Fibroblast of villous mesenchyme (primary cell): Measurements from ENCODE around the gene ABCD3. TPM values are rescaled to one million over a fixed set of nuclear protein-coding genes. Genes with fewer than 3 reads are reported as not detected.
"Not testable (repeated sequence)": the region's sequence is repeated elsewhere in the genome, so short reads cannot be mapped to it uniquely, and the experiment has no call there.

Experiments used
- DNase-seq: peaks from one replicate; pipeline ENCODE4 v3.0.0-alpha.2; 2010; ENCODE audit warnings: low read depth
- H3K4me3 ChIP-seq: 2 replicates; pipeline ENCODE4 v1.5.1; 2011; ENCODE audit warnings: low read depth, mild to moderate bottlenecking, low read length
- CTCF ChIP-seq: IDR thresholded peaks from 2 replicates; pipeline ENCODE4 v1.5.1; 2012; ENCODE audit warnings: low read depth, mild to moderate bottlenecking, low read length; ENCODE audit not compliant: insufficient read depth
- total RNA-seq: library from RNA; depleted of rRNA; stranded (reverse); fragments of >200 nt; gene quantifications from 2 replicates; pipeline ENCODE4 v1.2.3, GENCODE V29; 2012

Gene ABCD3
- total RNA-seq, 1 donor, result 44.0 TPM

GRCh38 chr1:94559921-94560320 is 141.7 kb downstream of the ABCD3 start:
- no peak for TF ChIP-seq CTCF
- no peak for DNase-seq
- no peak overlapping the region for H3K4me3 ChIP-seq

- no peak for DNase-seq
- no peak overlapping the region for H3K4me3 ChIP-seq
- TF ChIP-seq CTCF, result no peak
Measured at GRCh38 chr1:94560333-94560732, 142.1 kb downstream of the ABCD3 start.

GRCh38 chr1:94562519-94563260 is 144.5 kb downstream of the ABCD3 start:
- no peak for TF ChIP-seq CTCF
- DNase-seq, result no peak
- H3K4me3 ChIP-seq, result no peak overlapping the region

- no peak overlapping the region for H3K4me3 ChIP-seq
- TF ChIP-seq CTCF, result no peak
- no peak for DNase-seq
Measured at GRCh38 chr1:94565901-94566300, 147.7 kb downstream of the ABCD3 start.

GRCh38 chr1:94566436-94566835 is 148.2 kb downstream of the ABCD3 start:
- DNase-seq, H3K4me3 ChIP-seq: not testable (repeated sequence)

GRCh38 chr1:94567975-94568607 is 149.9 kb downstream of the ABCD3 start:
- DNase-seq, result not testable (repeated sequence)

More at GRCh38 chr1:94567975-94568607, 149.9 kb downstream of the ABCD3 start:
- not testable (repeated sequence) for H3K4me3 ChIP-seq

Other genes starting within 250 kb of the ABCD3 start
- gene ARHGAP29, start 180.8 kb upstream of the ABCD3 start, total RNA-seq, result 50.3 and 85.1 TPM in 2 replicates
- gene F3, start 123.4 kb downstream of the ABCD3 start, total RNA-seq, result 198 and 506 TPM in 2 replicates